Nephron progenitor cell (in vitro differentiated cells): ENCODE results near the gene JUN.

Experiments used
- DNase-seq: peaks from one replicate; pipeline ENCODE4 v3.0.0; 2021
- H3K27ac Mint-ChIP-seq: 2 replicates; pipeline ENCODE4 v1.8.0; 2021; ENCODE audit warnings: mild to moderate bottlenecking, moderate library complexity, mixed read lengths
- H3K27me3 Mint-ChIP-seq: 2 replicates; pipeline ENCODE4 v1.8.0; 2021; ENCODE audit warnings: mild to moderate bottlenecking, low read depth, mixed read lengths; ENCODE audit not compliant: poor library complexity
- H3K36me3 Mint-ChIP-seq: 2 replicates; pipeline ENCODE4 v1.8.0; 2021; ENCODE audit warnings: low read depth, mixed read lengths
- H3K4me1 Mint-ChIP-seq: 2 replicates; pipeline ENCODE4 v1.8.0; 2021; ENCODE audit warnings: mixed read lengths
- H3K4me3 Mint-ChIP-seq: 2 replicates; pipeline ENCODE4 v1.8.0; 2021; ENCODE audit warnings: mild to moderate bottlenecking, moderate library complexity, mixed read lengths
- H3K9me3 Mint-ChIP-seq: 2 replicates; pipeline ENCODE4 v1.8.0; 2021; ENCODE audit warnings: mild to moderate bottlenecking, moderate library complexity, mixed read lengths
- TF ChIP-seq, protein P1 (sequence below): fragments of 200-600 bp; sonication (generic); IDR thresholded peaks from 2 replicates; pipeline ENCODE4 v1.5.0; 2021; ENCODE audit warnings: antibody characterized with exemption

JUN gene

DNA sequence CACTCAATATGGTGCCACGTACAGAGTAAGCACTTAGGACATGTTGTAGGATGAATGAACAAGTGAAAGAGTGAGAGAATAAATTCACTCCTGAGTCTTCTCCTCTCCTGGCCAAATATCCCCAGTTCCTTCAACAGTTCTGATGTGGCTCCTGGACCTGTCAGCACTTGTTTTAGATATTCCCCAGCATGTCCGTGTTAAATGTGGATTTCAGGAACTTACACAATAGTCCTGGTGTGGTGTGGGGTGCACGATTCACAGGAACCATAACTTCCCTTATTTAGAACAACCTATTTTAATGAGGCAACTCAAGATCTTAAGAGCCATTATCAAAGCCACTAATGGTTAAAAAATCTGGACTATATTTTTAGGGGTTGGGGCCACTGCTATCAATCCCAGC, 45.0 kb downstream of the JUN start:
- DNase-seq: no peak
- no peak overlapping the region for H3K27ac Mint-ChIP-seq
- peaks cover 23% of the 10 kb centered on the region for H3K4me1 Mint-ChIP-seq

DNA sequence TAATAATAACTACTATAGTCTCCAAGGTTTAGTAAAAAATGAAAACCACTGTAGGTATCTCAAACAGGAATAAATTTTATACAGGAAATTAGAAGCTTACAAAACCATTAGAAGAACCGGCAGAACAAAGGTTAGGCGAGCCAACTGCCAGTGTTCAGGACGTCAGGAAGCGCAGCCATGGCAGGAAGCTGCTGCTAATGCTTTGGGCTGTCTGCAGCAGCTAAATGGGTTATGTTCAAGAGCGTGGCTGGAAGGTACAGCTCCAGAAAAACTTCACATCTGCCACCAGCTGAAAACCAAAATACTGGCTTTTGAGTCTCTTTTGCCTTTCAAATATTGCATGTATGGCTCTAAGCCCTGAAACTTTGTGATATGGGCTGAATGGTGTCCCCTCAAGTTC, 48.3 kb downstream of the JUN start:
- H3K4me1 Mint-ChIP-seq: peaks cover 10% of the 10 kb centered on the region
- peaks cover 10% of the 10 kb centered on the region for H3K9me3 Mint-ChIP-seq
- TF ChIP-seq, protein P1, sequence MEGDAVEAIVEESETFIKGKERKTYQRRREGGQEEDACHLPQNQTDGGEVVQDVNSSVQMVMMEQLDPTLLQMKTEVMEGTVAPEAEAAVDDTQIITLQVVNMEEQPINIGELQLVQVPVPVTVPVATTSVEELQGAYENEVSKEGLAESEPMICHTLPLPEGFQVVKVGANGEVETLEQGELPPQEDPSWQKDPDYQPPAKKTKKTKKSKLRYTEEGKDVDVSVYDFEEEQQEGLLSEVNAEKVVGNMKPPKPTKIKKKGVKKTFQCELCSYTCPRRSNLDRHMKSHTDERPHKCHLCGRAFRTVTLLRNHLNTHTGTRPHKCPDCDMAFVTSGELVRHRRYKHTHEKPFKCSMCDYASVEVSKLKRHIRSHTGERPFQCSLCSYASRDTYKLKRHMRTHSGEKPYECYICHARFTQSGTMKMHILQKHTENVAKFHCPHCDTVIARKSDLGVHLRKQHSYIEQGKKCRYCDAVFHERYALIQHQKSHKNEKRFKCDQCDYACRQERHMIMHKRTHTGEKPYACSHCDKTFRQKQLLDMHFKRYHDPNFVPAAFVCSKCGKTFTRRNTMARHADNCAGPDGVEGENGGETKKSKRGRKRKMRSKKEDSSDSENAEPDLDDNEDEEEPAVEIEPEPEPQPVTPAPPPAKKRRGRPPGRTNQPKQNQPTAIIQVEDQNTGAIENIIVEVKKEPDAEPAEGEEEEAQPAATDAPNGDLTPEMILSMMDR: no peak
- H3K36me3 Mint-ChIP-seq: no peaks in the 10 kb centered on the region
- DNase-seq: no peak
- H3K27ac Mint-ChIP-seq: no peak overlapping the region
- peaks cover 6% of the 10 kb centered on the region for H3K27me3 Mint-ChIP-seq
- H3K4me3 Mint-ChIP-seq: no peak overlapping the region

More for the DNA sequence above, 45.0 kb downstream of the JUN start:
- Mint-ChIP-seq H3K9me3 (peaks cover 16% of the 10 kb centered on the region), H3K27me3 (peaks cover 12% of the 10 kb centered on the region), H3K36me3 (no peaks in the 10 kb centered on the region), H3K4me3 (no peak overlapping the region)
- TF ChIP-seq, protein P1: no peak

DNA sequence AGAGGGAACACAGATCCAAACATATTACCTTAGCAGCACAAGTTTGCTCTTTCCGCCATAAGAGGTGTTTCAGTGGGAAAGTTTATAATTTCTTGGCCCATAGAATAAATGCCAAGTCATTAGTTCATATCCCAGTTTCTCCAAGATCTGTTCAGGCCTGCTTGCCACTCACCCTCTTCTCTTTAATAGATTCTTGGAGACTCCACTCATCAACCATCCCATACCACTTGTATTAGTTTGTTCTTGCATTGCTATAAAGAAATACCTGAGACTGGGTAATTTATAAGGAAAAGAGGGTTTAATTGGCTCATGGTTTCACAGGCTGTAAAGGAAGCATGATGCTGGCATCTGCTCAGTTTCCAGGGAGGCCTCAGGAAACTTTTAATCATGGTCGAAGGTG, 49.2 kb downstream of the JUN start:
- TF ChIP-seq, protein P1: no peak
- H3K27me3 Mint-ChIP-seq: peaks cover 6% of the 10 kb centered on the region
- H3K36me3 Mint-ChIP-seq: no peaks in the 10 kb centered on the region
- H3K4me3 Mint-ChIP-seq: no peak overlapping the region
- DNase-seq: no peak
- H3K4me1 Mint-ChIP-seq: peaks cover under 1% of the 10 kb centered on the region
- peaks cover 10% of the 10 kb centered on the region for H3K9me3 Mint-ChIP-seq
- H3K27ac Mint-ChIP-seq: no peak overlapping the region

DNA sequence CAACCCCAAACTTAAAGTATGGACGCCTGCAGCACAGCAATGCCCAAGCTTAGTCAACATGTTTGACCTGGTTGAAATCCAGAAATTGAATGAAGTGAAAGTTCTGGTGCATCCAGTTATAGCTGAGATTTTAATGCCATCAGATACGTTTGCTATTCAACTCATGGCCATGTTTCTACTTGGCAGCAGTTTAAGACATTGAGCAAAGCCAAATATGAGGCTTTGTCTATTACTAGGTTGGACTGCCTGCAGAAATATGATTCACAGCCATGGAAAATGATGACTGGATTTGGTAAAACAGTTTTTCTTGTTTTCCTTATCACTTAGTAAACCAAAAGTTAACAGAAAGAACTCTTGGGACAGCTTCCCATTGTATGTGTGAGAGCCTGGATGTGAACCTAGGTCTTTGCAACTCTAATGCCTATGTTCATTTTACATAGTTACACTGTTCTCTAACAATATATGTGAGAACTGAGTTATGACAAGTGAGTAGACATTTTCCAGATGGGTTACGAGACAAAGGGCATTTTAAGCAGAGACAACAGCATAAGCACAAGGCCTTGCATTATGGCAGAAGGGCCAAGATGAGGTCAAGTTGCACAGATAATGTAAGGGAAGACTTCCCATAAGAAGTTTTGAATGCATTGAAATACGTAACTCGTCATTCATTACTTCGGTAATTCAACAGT, 51.6 kb downstream of the JUN start:
- H3K4me3 Mint-ChIP-seq: no peak overlapping the region
- H3K36me3 Mint-ChIP-seq: no peaks in the 10 kb centered on the region
- no peak for DNase-seq
- H3K4me1 Mint-ChIP-seq: no peaks in the 10 kb centered on the region
- H3K27me3 Mint-ChIP-seq: peaks cover 6% of the 10 kb centered on the region
- TF ChIP-seq, protein P1: no peak
- H3K9me3 Mint-ChIP-seq: peaks cover 17% of the 10 kb centered on the region
- H3K27ac Mint-ChIP-seq: no peak overlapping the region
